Activated T-cell treated with anti-CD3 and anti-CD28 coated beads for 4 hours (primary cell): ENCODE measurements around the gene CYP24A1.

Source experiments
- DNase-seq: peaks from one replicate; pipeline ENCODE4 v3.0.0-alpha.2; 2020

The CYP24A1 gene

GRCh38 chr20:54172856-54173652 lies 732 bp downstream of the CYP24A1 start:
- no peak for DNase-seq

GRCh38 chr20:54172532-54172855 lies 1.3 kb downstream of the CYP24A1 start:
- no peak for DNase-seq

- no peak for DNase-seq
Observed at GRCh38 chr20:54170963-54171362, 2.8 kb downstream of the CYP24A1 start.

DNA sequence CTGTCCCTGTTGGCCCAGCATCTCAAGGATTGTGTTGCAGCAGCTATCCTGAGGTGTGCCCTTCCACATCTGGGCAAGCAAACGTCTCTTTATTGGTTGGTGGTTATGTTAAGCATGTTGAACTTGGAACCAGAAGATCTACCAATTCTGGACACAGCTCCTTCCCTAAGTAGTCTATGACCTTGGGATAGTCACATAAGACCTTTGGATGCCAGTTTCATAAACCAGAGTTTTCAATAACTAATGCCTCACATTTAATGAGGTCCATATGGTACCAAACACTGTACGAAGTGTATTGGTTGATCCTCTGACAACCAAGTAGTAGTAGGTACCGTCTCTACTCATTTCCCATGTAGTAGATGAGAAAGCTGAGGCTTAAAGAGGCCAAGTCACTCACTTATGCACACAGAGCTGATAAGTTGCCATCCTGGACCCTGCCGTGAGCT lies 3.7 kb downstream of the CYP24A1 start:
- DNase-seq, result no peak

GRCh38 chr20:54168961-54169862 lies 4.6 kb downstream of the CYP24A1 start:
- no peak for DNase-seq

DNA sequence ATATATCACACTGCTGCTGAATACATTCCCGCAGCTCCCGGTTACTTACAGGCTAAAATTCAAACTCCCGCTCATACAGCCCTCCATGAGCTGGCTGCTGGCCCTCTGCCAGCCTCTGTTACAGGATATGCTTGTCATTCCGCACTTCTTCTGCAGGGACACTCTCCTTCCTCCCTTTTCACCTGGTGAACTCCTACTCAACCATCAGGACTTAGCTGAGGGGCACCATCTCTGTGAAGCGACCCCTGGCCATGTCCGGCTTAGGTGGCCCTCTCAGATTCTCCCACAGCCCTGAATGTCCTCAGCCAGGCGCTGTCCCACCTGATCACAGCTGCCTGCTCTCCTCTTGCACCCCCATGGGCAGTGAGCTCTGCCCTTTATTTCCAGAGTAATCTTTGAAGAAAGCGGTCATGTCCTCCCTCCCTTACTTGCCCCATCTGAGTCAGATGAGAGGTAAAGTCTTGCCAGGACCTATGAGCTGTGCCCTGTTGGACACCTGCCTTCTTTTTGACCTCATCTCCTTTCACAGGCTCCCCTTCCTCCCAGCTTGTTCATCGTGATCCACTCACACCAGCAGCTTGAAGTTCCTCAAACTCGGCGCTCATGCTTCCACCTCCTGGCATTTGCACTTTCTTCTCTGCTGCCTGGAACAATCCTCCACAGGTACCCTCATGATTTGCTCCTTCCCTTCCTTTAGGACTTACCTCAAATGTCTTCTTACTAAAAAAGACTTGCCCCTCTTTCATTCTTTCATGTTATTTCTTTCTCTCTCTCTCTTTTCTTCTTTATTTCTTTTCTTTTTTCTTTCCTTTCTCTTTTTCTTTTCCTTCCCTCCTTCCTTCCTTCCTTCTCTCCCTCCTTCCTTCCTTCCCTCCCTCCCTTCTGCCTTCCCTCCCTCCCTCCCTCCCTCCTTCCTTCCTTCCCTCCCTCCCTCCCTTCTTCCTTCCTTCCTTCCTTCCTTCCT lies 5.6 kb downstream of the CYP24A1 start:
- DNase-seq, result no peak

DNA sequence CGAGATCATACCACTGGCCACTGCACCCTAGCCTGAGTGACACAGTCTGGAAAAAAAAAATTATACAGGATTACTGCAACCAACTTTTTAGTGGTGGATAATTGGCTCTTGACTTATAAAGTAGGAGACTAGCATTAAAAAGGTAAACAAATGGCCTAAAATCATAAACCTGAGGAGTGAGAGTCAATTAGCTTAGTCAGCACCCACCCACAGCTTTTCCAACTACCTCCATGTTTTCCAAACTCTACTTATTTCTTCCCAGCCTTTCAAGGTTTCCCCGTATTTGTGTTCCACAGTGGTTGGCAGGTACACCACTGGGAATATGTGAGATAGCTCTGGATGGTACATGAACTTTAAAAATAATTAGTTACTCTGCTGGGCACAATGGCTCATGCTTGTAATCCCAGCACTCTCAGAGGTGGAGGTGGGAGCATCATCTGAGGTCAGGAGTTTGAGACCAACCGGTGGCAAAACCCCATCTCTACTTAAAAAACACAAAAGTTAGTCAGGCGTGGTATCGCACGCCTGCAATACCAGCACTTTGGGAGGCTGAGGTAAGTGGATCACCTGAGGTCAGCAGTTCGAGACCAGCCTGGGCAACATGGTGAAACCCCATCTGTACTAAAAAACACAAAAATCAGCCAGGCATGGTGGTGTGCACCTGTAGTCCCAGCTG lies 6.7 kb downstream of the CYP24A1 start:
- DNase-seq, result no peak

- no peak for DNase-seq
Observed at GRCh38 chr20:54165803-54166202, 8.0 kb downstream of the CYP24A1 start.

DNA sequence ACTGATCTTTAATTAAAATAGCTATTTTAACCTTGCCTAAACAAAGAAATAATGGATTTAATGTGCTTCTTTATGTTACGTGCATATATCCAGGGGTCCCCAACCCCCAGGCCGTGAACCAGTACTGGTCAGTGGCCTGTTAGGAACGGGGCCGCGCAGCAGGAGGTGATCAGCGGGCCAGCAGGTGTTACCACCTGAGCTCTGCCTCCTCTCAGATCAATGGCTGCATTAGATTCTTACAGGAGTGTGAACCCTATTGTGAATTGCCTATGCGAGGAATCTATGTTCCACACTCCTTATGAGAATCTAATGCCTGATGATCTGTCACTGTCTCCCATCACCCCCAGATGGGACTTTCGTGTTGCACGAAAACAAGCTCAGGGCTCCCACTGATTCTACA lies 8.8 kb downstream of the CYP24A1 start:
- DNase-seq, result no peak

- DNase-seq, result no peak
Observed at GRCh38 chr20:54163402-54163801, 10.4 kb downstream of the CYP24A1 start.

GRCh38 chr20:54162378-54163009 lies 11.3 kb downstream of the CYP24A1 start:
- no peak for DNase-seq

GRCh38 chr20:54161821-54162149 lies 12.0 kb downstream of the CYP24A1 start:
- no peak for DNase-seq

GRCh38 chr20:54161008-54161820 lies 12.6 kb downstream of the CYP24A1 start:
- DNase-seq, result no peak

DNA sequence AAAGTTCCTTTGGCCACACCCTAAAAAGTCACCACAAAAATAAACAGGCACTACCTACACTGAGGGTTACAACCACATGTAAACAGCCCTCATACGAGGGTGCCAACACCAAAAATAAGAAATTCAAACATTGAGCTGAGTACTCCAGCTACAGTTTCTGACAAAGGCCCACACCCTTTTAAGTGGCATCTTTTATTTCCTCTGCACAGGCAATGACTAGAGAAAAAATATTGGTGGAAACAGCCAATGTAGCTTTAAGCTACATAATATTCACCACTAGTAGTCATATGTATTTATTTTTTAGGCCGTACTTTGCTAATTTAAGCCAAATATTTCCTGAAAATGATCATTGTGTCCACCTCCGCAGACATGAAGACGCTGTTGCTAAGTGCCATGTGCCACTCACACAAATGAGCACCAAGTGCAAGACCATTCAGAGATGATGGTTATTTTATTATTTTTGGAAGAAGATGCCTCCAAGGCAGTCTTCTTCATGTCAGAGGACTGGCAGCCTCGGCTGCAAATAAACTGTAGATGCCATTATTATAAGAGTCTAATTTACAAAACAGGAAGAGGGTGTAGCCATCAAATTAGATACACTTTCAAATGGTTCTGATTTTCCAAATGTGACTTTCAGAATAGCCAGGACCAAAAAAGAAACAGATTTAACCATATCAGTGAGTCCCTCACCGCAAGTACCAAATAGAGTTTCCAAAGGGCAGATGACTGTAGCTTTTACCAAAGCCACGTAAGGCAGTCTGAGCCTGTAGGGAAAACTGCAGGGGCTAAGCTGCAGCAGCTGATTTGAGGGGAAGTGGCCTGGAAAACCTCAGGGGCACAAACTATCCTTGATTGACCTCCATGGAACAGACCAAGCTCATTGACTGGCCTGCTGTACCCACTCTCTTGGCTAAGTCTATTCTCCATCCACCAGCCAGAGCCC lies 13.4 kb downstream of the CYP24A1 start:
- DNase-seq, result no peak

GRCh38 chr20:54158856-54159418 lies 14.8 kb downstream of the CYP24A1 start:
- DNase-seq, result no peak

DNA sequence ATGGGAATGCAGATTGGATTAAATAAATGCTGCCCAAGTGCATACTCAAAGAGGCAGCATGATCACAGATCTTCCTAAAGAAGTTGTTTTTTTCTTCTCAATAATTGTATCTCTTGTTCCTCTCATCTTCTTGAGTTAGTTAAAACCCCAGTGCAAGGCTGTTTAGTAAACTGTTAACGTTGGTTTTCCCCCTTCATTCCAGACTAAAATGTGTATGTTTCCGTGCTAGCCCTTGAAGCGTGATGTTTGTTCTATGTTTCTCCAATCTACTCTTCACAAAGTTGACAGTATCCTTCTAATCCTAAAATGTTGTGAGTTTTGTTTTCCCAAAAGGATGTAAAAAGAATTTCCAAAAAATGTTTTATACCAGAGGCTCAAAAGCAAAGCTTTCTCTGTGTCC lies 15.6 kb downstream of the CYP24A1 start:
- no peak for DNase-seq

DNA sequence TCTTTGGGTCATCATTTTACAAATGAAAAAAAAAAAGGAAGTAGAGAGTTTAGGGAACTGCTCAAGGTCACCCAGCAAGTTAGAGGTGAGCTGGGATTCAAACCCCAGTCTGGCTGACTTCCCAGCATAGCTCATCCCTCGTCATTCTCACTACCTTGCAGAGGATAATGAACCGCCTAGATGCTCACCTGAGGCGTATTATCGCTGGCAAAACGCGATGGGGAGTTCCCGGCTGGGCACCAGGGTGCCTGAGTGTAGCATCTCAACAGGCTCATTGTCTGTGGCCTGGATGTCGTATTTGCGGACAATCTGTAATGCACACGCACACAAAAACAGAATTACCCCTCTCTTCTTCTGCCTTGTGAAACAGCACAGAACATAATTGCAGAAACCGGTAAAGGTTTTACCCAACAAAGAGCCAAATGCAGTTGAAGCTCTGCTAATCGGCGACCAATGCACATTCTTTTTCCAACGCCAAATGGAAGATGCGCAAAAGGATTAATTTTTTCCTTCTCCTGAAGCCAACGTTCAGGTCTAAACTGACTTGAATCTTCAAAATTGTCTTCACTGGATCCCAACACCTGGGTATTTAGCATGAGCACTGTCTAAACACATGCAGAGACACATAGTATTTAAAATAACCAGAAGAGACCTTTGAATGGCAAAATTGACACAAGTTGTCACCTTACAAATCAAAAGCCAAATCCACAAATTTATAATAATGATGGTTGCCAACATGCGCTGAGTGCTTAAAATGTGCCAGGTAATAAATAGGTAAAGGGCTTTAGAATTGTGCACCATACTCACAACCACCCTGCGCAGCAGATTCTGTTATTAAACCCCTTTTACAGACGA lies 16.6 kb downstream of the CYP24A1 start:
- no peak for DNase-seq

DNA sequence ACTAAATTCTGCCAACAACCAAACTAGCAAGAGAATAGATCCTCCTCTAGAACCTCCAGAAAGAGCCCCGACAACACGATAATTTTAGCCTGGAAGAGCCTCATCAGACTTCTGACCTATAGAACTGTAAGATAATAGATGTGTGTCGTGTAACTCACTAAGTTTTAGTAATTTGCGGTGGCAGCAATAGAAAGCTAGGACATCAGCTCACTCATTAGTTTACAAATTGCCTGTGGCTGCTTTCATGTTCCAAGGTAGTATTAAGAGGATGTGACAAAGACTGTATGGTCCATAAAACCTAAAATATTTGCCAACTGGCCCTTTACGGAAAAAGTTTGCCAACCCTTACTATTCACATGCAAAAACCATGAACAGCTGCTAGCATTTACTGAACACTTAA lies 17.3 kb downstream of the CYP24A1 start:
- DNase-seq, result no peak
